Vagina (tissue), 2 donors: Measurements from ENCODE around the gene SLC6A8. TPM values are rescaled to one million over a fixed set of nuclear protein-coding genes. Genes with fewer than 3 reads are reported as not detected.
A peak's percentile ranks its signal among the peaks of the same experiment; 100 is the strongest.
"Not testable (repeated sequence)": the region's sequence is repeated elsewhere in the genome, so short reads cannot be mapped to it uniquely, and the experiment has no call there.

Experiments used
- DNase-seq, 2 donors: peaks; one replicate each; pipeline ENCODE4 v3.0.0-alpha.2; 2017; ENCODE audit errors: extremely low spot score in 2 of 2
- H3K27ac ChIP-seq: fragments of 200-600 bp; sonication (generic); one replicate; pipeline ENCODE4 v1.5.1; 2019
- H3K27me3 ChIP-seq: fragments of 200-600 bp; sonication (generic); one replicate; pipeline ENCODE4 v1.5.1; 2019
- H3K36me3 ChIP-seq, 2 donors: fragments of 200-600 bp; sonication (generic); one replicate each; pipeline ENCODE4 v1.5.1; 2017 to 2019
- H3K4me1 ChIP-seq: fragments of 200-600 bp; sonication (generic); one replicate; pipeline ENCODE4 v1.5.1; 2019
- H3K4me3 ChIP-seq, 2 donors: fragments of 200-600 bp; sonication (generic); 1 replicate in 1 of 2; 2 replicates in 1 of 2; pipeline ENCODE4 v1.5.1; 2016 to 2019
- H3K9me3 ChIP-seq: fragments of 200-600 bp; sonication (generic); one replicate; pipeline ENCODE4 v1.5.1; 2019
- CTCF ChIP-seq, 3 experiments: fragments of 450-650 bp in 2 of 3; fragments of 200-600 bp in 1 of 3; sonication (generic) in 1 of 3; IDR thresholded peaks; one replicate each; pipeline ENCODE4 v1.5.1; 2017 to 2019; ENCODE audit warnings: antibody characterized with exemption in 3 of 3, mild to moderate bottlenecking in 2 of 3, moderate library complexity in 2 of 3
- POLR2A ChIP-seq, 2 donors: fragments of 450-650 bp; IDR thresholded peaks; one replicate each; pipeline ENCODE4 v1.6.1; 2017; ENCODE audit warnings: antibody characterized with exemption in 2 of 2, mild to moderate bottlenecking in 2 of 2, moderate library complexity in 2 of 2
- POLR2AphosphoS5 ChIP-seq, 2 donors: sonication (generic); formaldehyde crosslinking; IDR thresholded peaks; one replicate each; pipeline ENCODE4 v1.9.0; 2017; ENCODE audit warnings: antibody characterized with exemption in 2 of 2, mild to moderate bottlenecking in 2 of 2, low read depth in 1 of 2; ENCODE audit not compliant: insufficient read depth in 1 of 2
- intact Hi-C: fragments of 100-400 bp; cut with DNase I; formaldehyde crosslinking; loops from one replicate; pipeline ENCODE4 v1.15.1; 2023
- total RNA-seq: library from RNA; depleted of rRNA; stranded (reverse); fragments of >200 nt; gene quantifications from one replicate; pipeline ENCODE4 v1.2.3, GENCODE V29; 2016

The SLC6A8 gene
- total RNA-seq, 1 donor from 2014 or later = 29.2 TPM

- Histone ChIP-seq H3K9me3 (no peaks in the 10 kb centered on the region), H3K36me3 (no peaks in the 10 kb centered on the region), H3K27me3 (no peaks in the 10 kb centered on the region), H3K4me1 (peaks cover 5% of the 10 kb centered on the region), H3K4me3 (no peak overlapping the region), H3K27ac (no peak overlapping the region)
- DNase-seq = no peak
- TF ChIP-seq POLR2A (IDR thresholded peaks at IDR 0.05) (no peak), CTCF (IDR thresholded peaks at IDR 0.05) (no peak), POLR2AphosphoS5 (IDR thresholded peaks at IDR 0.05; ENCODE audit: insufficient read depth in 1 of 2, low read depth in 1 of 2) (no peak)
- intact Hi-C loops = no loop called here
Measured at GRCh38 chrX:153740631-153741222, 53.0 kb downstream of the SLC6A8 start.

- Histone ChIP-seq H3K27me3 (no peaks in the 10 kb centered on the region), H3K9me3 (no peaks in the 10 kb centered on the region), H3K36me3 (no peaks in the 10 kb centered on the region), H3K27ac (no peak overlapping the region), H3K4me1 (peaks cover 5% of the 10 kb centered on the region), H3K4me3 (no peak overlapping the region)
- DNase-seq = no peak
- intact Hi-C loops = no loop called here
- no peak for TF ChIP-seq POLR2A (IDR thresholded peaks at IDR 0.05)
- no peak for TF ChIP-seq POLR2AphosphoS5 (IDR thresholded peaks at IDR 0.05; ENCODE audit: insufficient read depth in 1 of 2, low read depth in 1 of 2)
Measured at GRCh38 chrX:153741446-153741845, 53.7 kb downstream of the SLC6A8 start.

GRCh38 chrX:153742111-153742510 lies 54.4 kb downstream of the SLC6A8 start:
- H3K27ac ChIP-seq, intact Hi-C loops, DNase-seq: not testable (repeated sequence)

GRCh38 chrX:153742796-153743467 lies 55.2 kb downstream of the SLC6A8 start:
- peak overlapping the region; percentile 15 for H3K27ac ChIP-seq
- intact Hi-C loops = not testable (repeated sequence)

More at GRCh38 chrX:153742111-153742510, 54.4 kb downstream of the SLC6A8 start:
- not testable (repeated sequence) for H3K9me3 ChIP-seq, H3K4me3 ChIP-seq, H3K36me3 ChIP-seq, H3K4me1 ChIP-seq, H3K27me3 ChIP-seq

GRCh38 chrX:153743468-153744209 lies 55.9 kb downstream of the SLC6A8 start:
- peak overlapping the region; percentile 15 for H3K27ac ChIP-seq
- DNase-seq = peak in 1 of 2 donors; percentile 86
- TF ChIP-seq POLR2AphosphoS5 (IDR thresholded peaks at IDR 0.05; ENCODE audit: insufficient read depth in 1 of 2, low read depth in 1 of 2) = peak in 1 of 2 donors; percentile 10

More at GRCh38 chrX:153742796-153743467, 55.2 kb downstream of the SLC6A8 start:
- not testable (repeated sequence) for H3K27me3 ChIP-seq, H3K4me1 ChIP-seq, DNase-seq, H3K4me3 ChIP-seq, H3K36me3 ChIP-seq, H3K9me3 ChIP-seq

GRCh38 chrX:153744210-153745066 lies 56.7 kb downstream of the SLC6A8 start:
- Histone ChIP-seq H3K4me1 (peaks cover 5% of the 10 kb centered on the region), H3K4me3 (peak overlapping the region; percentile 13 to 24), H3K9me3 (no peaks in the 10 kb centered on the region), H3K27ac (peak overlapping the region; percentile 15), H3K27me3 (no peaks in the 10 kb centered on the region), H3K36me3 (no peaks in the 10 kb centered on the region)
- intact Hi-C loops = no loop called here
- DNase-seq = no peak
- TF ChIP-seq POLR2A (IDR thresholded peaks at IDR 0.05) (no peak), POLR2AphosphoS5 (IDR thresholded peaks at IDR 0.05; ENCODE audit: insufficient read depth in 1 of 2, low read depth in 1 of 2) (peak in 1 of 2 donors; percentile 6), CTCF (IDR thresholded peaks at IDR 0.05) (no peak)

More at GRCh38 chrX:153743468-153744209, 55.9 kb downstream of the SLC6A8 start:
- H3K4me1 ChIP-seq, H3K27me3 ChIP-seq, H3K9me3 ChIP-seq, intact Hi-C loops, H3K36me3 ChIP-seq: not testable (repeated sequence)
- peak overlapping the region; percentile 13 to 24 for H3K4me3 ChIP-seq

GRCh38 chrX:153745067-153745433 lies 57.3 kb downstream of the SLC6A8 start:
- H3K4me3 ChIP-seq, DNase-seq, H3K27me3 ChIP-seq, H3K9me3 ChIP-seq, intact Hi-C loops, H3K4me1 ChIP-seq, H3K27ac ChIP-seq, H3K36me3 ChIP-seq: not testable (repeated sequence)
